Measurements from ENCODE around the gene FAM171A2. TPM values are rescaled to one million over a fixed set of nuclear protein-coding genes. Genes with fewer than 3 reads are reported as not detected.
A peak's percentile ranks its signal among the peaks of the same experiment; 100 is the strongest.

FAM171A2 gene
- total RNA-seq, 4 donors from 2014 or later = 0.27 to 5.0 (median 0.88) TPM; not detected in 1

DNA sequence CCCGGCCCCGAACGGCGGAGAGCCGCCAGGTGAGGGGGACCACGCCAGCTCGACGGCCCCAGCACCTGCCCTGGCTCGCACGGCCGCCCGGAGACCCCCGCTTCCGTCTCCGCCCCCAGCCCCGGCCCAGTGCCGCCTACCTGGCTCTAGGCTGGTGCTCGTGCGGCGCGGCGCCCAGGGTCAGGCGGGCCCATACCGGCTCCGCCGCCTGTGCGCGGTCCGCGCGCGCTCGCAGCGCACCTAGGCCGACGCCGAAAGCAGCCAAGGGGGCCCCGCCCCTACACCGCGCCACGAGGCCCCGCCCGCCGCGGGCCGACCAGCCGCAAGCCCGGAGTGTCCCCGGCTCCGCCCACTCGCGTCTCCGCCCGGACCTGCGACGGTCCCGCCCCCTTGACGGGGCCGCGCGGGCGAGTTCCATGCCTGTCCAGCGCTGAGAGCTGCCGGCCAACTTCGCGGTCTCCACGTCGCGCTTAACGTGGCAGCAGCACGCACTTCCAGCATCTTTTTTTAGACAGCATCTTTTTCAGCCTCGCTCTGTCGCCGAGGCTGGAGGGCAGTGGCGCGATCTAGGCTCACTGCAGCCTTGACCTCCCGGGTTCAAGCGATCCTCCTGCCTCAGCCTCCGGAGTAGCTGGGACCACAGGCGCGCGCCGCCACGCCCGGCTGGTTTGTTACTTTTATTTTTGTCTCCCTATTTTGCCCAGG, 38.9 kb downstream of the FAM171A2 start, which contains the start of gene SLC25A39:
SLC25A39 (minus strand) TSS at position 253 of the 705 bp plus-strand sequence. CDS start 1,261 bp downstream, outside the sequence.
- Histone ChIP-seq H3K36me3 (peaks cover 0 to 27% (median 0%) of the 10 kb centered on the region in 3 donors), H3K27ac (peak within 1 kb of the TSS; percentile 91 to 99 (median 94)), H3K9me3 (no peaks in the 10 kb centered on the region), H3K27me3 (no peaks in the 10 kb centered on the region), H3K4me3 (peak within 1 kb of the TSS; percentile 78 to 98 (median 95)), H3K4me1 (peaks cover 0 to 28% (median 7%) of the 10 kb centered on the region in 4 donors)
- peak; percentile 75 for TF ChIP-seq POLR2A (IDR thresholded peaks at IDR 0.05)
- TF ChIP-seq, protein P1, sequence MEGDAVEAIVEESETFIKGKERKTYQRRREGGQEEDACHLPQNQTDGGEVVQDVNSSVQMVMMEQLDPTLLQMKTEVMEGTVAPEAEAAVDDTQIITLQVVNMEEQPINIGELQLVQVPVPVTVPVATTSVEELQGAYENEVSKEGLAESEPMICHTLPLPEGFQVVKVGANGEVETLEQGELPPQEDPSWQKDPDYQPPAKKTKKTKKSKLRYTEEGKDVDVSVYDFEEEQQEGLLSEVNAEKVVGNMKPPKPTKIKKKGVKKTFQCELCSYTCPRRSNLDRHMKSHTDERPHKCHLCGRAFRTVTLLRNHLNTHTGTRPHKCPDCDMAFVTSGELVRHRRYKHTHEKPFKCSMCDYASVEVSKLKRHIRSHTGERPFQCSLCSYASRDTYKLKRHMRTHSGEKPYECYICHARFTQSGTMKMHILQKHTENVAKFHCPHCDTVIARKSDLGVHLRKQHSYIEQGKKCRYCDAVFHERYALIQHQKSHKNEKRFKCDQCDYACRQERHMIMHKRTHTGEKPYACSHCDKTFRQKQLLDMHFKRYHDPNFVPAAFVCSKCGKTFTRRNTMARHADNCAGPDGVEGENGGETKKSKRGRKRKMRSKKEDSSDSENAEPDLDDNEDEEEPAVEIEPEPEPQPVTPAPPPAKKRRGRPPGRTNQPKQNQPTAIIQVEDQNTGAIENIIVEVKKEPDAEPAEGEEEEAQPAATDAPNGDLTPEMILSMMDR (IDR thresholded peaks at IDR 0.05) = peak in 2 of 6 experiments; percentile 14 to 44
- peak; percentile 89 to 98 (median 97) for DNase-seq

DNA sequence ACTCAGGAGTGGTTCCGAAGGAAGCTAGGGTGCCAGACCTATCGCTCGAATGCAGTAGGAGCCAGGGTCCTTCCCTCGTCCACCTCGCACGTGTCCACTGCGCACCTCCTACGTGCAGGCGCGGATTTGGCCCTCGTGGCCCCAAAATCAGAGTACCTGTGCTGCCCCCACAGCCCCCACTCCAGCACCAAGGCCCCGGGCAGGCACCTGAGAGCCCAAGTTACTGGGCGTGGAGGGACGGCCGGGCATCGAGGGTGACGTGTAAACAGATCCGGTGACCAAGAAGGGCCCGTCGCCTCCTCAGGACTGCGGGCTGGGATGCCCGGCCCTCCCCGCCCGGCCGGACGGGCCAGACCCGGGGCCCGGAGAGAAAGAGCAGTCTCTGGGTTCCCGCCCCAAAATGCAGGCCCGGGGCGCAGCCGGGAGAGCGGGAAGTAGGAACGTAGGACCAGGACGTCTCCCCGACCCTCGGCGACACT, 39.5 kb downstream of the FAM171A2 start:
- Histone ChIP-seq H3K9me3 (no peaks in the 10 kb centered on the region), H3K27ac (peak overlapping the region; percentile 81 to 99 (median 93)), H3K4me3 (peak overlapping the region; percentile 78 to 98 (median 95)), H3K27me3 (no peaks in the 10 kb centered on the region), H3K36me3 (peaks cover 0 to 33% (median 0%) of the 10 kb centered on the region in 3 donors), H3K4me1 (peaks cover 0 to 28% (median 7%) of the 10 kb centered on the region in 4 donors)
- TF ChIP-seq POLR2A (IDR thresholded peaks at IDR 0.05) = no peak
- TF ChIP-seq, protein P1 (IDR thresholded peaks at IDR 0.05) = no peak
- no peak for DNase-seq

DNA sequence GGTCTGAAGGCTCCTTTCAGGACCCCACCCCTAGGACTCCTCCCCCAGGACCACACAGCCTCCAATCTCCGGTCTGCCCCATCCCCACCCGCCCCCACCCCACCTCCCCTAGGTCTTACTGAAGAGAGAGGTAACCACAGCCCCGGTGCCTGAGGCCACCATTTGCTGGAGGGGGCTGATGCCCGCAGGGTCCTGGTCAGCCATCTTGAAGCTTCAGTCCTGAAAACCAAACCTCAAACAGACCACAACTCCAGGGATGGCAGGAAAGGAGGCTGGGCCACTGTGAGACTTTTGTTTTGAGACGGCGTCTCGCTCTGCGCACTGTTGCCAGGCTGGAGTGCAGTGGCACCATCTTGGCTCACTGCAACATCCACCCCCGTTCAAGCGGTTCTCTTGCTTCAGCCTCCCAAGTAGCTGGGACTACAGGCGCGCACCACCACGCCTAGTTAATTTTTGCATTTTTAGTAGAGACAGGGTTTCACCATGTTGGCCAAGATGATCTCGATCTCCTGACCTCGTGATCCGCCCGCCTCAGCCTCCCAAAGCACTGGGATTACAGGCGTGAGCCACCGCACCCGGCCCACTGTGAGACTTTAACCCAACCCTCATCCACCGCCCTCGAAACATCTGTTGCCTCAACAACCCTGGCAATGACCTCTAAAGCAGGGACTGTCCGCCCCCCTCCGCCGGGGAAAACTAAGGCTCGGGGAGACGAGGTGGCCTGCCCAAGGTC, 40.1 kb downstream of the FAM171A2 start:
- peak overlapping the region in 3 of 4 donors; percentile 91 to 99 (median 95) for H3K27ac ChIP-seq
- H3K4me3 ChIP-seq = peak overlapping the region; percentile 78 to 98 (median 95)
- DNase-seq = no peak
- peaks cover 0 to 37% (median 0%) of the 10 kb centered on the region in 3 donors for H3K36me3 ChIP-seq
- peaks cover 0 to 28% (median 7%) of the 10 kb centered on the region in 4 donors for H3K4me1 ChIP-seq
- H3K9me3 ChIP-seq = no peaks in the 10 kb centered on the region
- TF ChIP-seq, protein P1 (IDR thresholded peaks at IDR 0.05) = no peak
- TF ChIP-seq POLR2A (IDR thresholded peaks at IDR 0.05) = no peak
- H3K27me3 ChIP-seq = no peaks in the 10 kb centered on the region

DNA sequence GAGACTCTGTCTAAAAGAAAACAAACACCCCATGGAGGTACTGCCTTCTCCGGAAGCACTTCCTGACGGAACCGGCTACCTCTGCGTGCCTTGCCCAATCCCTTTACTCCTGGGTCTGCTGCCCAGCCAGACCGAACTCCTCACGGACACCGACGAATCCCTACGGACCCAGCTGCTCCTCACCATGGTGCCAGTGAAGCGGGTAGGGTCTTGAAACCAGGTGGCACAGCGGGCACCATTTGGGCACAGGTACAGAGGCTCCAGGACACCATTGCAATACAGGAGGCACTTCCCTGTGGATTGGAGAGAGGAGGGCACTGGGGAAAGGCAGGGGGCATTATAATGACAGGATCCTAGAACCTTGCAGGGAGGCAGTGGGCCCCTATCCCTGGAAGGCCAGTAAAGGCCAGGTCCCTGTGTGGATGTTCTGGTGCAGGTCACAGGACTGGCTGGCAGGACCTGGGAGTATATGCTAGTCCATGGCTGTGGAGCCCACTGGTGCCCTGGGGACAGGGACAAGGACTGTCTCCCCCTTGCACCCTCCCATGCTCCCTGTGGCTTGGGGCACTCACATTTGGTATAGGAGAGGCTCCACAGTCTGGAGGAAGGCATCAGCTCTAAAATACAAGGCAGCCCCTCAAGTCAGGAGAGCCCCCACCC, 41.3 kb downstream of the FAM171A2 start:
- Histone ChIP-seq H3K36me3 (peaks cover 0 to 37% (median 0%) of the 10 kb centered on the region in 3 donors), H3K9me3 (no peaks in the 10 kb centered on the region), H3K27ac (no peak overlapping the region), H3K4me3 (no peak overlapping the region), H3K4me1 (peaks cover 0 to 28% (median 7%) of the 10 kb centered on the region in 4 donors), H3K27me3 (no peaks in the 10 kb centered on the region)
- no peak for DNase-seq
- no peak for TF ChIP-seq POLR2A (IDR thresholded peaks at IDR 0.05)
- TF ChIP-seq, protein P1 (IDR thresholded peaks at IDR 0.05) = no peak

All from Peyer's patch (tissue), 4 donors.